Lung microvascular endothelial cell (primary cell): Measurements from ENCODE around the gene MB. TPM values are rescaled to one million over a fixed set of nuclear protein-coding genes. Genes with fewer than 3 reads are reported as not detected.
"Not testable (repeated sequence)": the region's sequence is repeated elsewhere in the genome, so short reads cannot be mapped to it uniquely, and the experiment has no call there.

Experiments used
- DNase-seq, 2 donors: peaks; one replicate each; pipeline versions ENCODE4 v3.0.0 to v3.0.0-alpha.2; 2010; ENCODE audit warnings: low read depth in 2 of 2
- total RNA-seq: library from RNA; depleted of rRNA; stranded (reverse); fragments of >200 nt; gene quantifications from 2 replicates; pipeline ENCODE4 v1.2.1, GENCODE V29; 2014

MB gene
- total RNA-seq, 1 donor from 2014 or later, result not detected

- DNase-seq, result no peak
Observed at GRCh38 chr22:35638001-35638400, 20.9 kb upstream of the MB start.

DNA sequence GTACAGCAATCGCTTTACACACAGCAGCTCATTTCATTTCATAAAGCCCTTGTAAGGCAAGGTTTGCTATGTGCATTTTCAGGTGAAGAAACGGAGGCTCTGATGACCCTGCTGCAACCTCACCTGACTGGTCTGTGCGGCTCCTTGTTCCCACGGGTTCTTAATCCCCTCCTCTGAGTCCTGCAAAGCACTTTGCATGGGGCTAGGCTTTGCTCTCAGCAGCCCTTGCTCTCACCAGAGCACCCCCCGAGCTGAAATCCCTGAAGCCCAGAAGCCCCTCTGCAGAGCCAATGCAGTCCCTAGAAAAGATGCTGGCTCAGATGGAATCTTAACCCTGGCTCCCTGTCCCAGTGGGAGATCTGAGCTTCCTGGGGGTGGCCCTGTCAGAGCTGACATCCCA, 20.1 kb upstream of the MB start:
- no peak for DNase-seq

GRCh38 chr22:35634943-35635540, 17.9 kb upstream of the MB start:
- DNase-seq, result no peak

DNA sequence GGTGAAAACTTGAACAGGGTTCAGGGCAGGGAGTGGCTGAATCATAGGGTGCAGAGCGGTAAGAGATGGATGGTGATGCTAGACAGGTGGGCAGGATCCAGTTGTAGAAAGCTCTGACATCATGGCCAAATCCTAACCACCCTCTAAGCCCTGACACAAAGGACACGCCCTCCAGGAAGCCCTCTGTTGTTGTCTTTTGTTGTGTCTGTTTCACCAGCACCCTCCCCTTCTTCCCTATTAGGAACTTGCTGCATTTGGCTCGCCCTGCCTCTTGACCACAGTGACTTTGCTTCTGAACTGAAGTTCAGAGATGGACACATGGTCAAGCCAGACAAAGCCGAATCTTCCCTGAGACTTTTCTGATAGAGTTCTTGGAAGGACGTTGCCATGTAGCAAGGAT, 16.9 kb upstream of the MB start:
- DNase-seq, result no peak

DNA sequence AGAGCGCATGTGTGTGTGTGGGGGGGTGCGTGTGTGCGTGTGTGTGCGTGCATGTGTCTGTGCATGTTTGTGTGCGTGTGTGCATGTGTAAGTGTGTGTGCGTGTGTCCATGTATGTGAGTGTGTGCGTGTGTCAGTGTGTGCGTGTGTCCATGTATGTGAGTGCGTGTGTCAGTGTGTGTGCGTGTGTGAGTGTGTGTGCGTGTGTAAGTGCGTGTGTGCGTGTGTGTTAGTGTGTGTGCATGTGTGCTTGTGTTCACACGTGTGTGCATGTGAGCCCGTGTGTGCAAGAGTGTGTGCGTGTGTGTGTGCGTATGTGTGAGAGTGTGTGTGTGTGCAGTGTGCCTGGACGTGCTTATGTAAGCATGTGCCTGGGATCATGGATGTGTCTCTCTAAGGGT, 16.4 kb upstream of the MB start:
- no peak for DNase-seq

DNA sequence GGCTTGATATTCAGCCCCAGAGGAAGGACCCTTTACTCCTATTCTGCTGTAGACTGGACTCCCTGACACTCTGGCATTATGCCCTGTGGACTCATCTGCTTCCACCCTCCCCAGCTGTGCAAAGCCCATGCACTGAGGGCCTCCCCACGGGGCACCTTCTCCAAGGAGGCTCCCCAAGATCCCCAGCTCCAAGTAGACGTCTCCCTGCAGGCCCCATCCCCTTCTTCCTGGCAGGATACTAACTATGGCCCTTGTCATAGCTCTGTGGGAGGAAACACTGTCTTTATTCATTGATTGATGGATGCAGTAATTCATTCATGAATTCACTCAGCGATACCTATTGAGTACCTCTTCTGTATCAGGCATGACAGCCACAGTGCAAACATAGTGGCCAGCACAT, 15.8 kb upstream of the MB start:
- no peak for DNase-seq

GRCh38 chr22:35631597-35631996, 14.5 kb upstream of the MB start:
- DNase-seq, result peak; percentile 46 to 65

DNA sequence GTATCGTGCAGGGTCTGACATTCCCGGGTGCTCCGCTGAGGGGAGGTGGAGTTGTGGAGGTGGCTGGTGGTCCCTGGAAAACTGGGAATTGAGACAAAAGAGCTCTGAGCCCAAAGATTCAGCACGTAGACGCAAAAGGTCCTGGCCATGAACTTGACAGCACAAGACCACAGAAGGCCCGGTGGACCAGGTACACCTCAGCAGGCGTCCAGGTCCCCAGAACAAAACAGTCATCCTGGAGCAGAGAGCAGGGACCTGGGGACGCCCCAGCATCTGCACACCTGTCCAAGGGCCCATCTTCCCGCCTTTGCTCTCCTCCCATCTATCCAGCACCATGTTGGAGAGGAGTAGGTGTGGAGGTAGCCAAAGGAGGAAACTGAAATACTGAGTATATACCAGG, 13.8 kb upstream of the MB start:
- no peak for DNase-seq

- peak in 1 of 2 donors; percentile 36 for DNase-seq
Observed at GRCh38 chr22:35630387-35630793, 13.3 kb upstream of the MB start.

DNA sequence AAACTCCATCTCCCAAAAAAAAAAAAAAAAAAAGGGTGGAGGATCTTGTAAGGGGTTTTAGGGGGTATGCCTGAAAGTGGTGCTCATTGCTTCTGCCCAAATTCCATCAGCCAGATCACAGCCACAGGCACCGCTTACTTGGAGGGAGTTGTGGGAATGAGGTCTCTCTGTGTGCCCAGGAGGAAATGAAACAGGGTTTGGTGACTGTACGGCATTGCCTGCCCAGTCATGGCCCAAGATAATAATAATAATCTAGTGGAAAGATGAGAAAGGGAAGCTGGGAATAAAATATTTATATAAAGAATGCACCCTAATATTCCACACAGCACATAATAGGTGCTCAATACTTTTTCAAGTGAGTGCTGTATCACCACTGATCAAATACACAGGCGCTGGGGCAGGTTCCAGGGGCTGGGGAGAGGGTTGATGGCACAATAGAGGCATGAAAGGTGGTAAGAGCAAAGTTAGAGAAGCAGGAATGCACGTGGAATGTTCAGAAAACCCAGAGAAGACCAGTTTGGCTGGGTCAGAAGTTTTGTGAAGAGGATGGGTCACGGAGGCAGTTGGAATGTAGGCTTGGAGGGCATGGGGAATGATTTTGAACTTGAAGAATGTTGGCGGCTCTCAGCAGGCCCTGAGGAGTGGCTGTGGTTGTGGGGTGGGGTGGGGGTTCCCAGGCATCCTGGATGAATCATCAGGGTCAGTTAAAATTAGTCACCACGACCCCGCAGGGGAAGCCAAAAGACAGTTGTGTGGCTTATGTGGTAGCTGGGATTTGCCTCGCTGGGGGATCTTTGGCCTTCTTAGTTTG, 12.5 kb upstream of the MB start:
- DNase-seq, result peak; percentile 54 to 92

DNA sequence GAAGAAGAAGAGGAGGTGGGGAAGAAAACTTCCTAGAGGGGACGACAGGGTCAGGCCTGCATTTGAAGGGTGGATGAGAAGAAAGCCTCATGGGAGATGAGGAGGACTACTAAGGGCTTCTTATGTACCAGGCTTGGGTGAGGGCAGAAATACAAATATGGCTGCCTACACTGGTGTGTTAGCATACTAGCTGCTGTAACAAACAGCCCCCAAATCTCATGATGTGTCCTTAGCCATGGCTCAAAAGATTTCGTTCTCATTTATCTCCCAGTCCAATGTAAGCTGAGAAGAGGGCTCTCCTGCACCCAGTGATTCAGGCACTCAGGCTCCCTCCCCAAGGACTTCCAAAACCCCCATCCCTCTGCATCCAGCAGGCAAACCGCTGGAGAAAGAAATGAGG, 11.6 kb upstream of the MB start:
- DNase-seq, result no peak

- DNase-seq, result peak; percentile 85 to 86
Observed at GRCh38 chr22:35627267-35628041, 10.3 kb upstream of the MB start.

GRCh38 chr22:35625763-35626432, 8.8 kb upstream of the MB start:
- no peak for DNase-seq

DNA sequence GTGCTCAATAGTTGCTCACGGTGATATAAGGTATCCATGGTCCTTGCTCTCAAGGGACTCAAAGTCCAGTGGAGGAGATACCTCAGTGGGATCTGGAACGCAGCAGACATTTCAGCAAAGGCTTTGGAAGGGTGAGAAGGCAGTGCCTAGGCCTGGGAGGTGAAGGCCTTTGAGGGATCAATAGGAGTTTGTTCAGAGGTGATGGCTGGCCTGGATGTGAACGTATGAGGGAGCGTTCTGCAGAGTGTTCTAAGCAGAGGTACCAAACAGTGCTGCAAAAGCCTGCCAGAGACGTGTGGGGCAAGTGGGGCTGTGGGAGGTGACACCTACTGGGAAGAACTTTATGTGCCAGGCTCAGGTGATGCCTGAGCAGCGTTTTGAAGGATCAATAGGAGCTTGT, 7.4 kb upstream of the MB start:
- DNase-seq, result no peak

DNA sequence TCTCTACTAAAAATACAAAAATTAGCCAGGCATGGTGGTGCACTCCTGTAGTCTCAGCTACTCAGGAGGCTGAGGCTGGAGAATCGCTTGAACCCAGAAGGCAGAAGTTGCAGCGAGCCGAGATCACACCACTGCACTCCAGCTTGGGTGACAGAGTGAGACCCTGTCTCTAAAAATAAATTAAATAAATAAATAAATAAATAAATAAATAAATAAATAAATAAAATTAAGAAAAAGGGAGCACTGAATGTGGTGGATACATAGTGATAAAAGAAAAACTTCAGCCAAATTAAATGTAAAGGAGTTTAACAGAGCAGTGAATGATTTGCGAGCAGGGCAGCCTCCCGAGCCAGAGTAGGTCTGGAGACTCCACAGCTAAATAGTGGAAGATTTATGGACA, 6.8 kb upstream of the MB start:
- not testable (repeated sequence) for DNase-seq

DNA sequence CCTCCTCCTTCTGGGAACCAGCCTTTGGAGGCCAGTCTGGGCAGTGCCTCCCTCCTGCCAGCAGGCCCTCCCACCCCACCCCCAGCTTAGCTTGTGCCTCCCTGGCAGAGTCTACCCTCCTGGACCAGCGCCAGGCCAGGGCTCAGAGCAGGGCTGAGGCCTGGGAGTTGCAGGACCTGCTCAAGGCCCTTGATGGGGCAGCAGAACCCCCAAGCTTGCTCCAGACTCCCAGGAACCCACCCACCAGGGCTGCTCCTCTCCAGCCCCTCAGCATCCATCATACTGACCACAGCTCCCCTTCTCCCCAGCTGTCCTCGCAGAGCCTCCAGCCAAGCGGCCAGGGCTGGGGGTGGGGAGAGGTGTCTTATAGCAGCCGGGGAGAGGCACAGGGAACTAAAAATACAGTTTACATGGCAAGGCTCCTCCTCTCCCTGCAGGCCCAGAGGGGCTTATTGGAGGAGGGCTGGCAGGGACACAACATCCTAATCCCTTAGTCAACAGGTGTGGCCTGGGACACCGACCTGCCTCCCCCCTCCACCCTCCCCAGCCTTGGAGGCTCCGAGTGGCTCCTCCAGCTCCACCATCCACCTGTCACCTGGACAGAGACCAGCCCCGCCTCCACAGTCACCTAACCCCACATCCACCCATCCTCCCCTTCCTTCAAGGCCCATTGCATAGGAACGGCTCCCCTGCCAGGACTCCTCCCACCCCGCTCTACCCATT, 5.2 kb upstream of the MB start:
- DNase-seq, result no peak

GRCh38 chr22:35621451-35621850, 4.3 kb upstream of the MB start:
- no peak for DNase-seq

GRCh38 chr22:35620624-35621251, 3.6 kb upstream of the MB start:
- DNase-seq, result peak in 1 of 2 donors; percentile 40

DNA sequence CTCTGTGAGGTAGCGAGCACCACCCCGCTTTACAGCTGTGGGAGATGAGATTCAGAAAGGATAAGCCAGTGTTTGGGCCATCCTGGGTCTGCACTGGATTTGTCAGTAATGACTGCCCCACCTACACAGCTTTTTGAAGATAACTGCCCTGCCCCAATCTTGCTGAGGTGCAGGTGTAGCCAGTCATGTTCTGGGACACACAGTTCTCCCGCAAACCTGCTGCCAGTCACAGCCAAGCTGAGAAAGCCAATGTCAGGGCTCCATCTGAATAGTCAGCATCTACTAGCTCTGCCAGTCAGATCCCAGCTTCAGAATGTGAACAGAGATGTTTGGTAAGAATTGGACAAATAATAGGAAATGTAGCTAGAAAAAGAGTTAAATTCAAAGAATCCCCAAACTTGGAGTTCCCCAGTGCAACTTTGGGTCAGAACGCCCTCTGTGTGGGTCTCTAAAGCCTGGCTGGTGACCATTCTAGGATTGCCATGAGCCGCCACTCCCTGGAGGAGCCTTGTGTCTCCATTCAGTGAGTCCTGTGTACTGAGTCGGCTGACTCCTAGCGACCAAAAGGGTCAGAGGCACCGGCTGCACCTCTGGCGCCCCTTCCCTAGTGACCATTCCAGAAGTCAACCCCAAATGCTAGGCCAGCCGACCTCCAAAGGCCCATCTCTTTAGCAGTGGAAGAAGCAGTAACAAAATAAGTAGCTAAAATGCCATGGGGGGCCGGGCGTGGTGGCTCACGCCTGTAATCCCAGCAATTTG, 2.4 kb upstream of the MB start:
- DNase-seq, result no peak
